OCI-LY3 (cell line): ENCODE measurements around the gene FGF7.

Source experiments
- H2AFZ ChIP-seq: fragments of 200-600, 300-600 bp; shearing (Covaris generic); 2 replicates; pipeline ENCODE4 v1.6.0; 2014; ENCODE audit warnings: antibody characterized with exemption, low read depth, low read length
- H3K27ac ChIP-seq: fragments of 200-600, 300-600 bp; sonication (generic); 2 replicates; pipeline ENCODE4 v1.5.1; 2014; ENCODE audit warnings: mild to moderate bottlenecking, low read length, moderate library complexity, mixed read lengths
- H3K27me3 ChIP-seq: fragments of 200-600, 300-600 bp; sonication (generic); 2 replicates; pipeline ENCODE4 v1.6.1; 2014; ENCODE audit warnings: low read depth, low read length, mixed read lengths
- H3K36me3 ChIP-seq: fragments of 200-600, 300-600 bp; sonication (generic); replicated peaks from 2 replicates; pipeline ENCODE3; 2014; ENCODE audit warnings: low read depth, low read length, mixed read lengths
- H3K4me1 ChIP-seq: fragments of 300-600, 200-600 bp; sonication (generic); 2 replicates; pipeline ENCODE4 v1.6.1; 2014; ENCODE audit warnings: low read length, mixed read lengths
- H3K4me2 ChIP-seq: fragments of 200-600, 300-600 bp; sonication (generic); 2 replicates; pipeline ENCODE4 v1.6.1; 2014; ENCODE audit warnings: low read length, mixed read lengths
- H3K4me3 ChIP-seq: fragments of 300-600, 200-600 bp; sonication (generic); 2 replicates; pipeline ENCODE4 v1.5.1; 2014; ENCODE audit warnings: antibody characterized with exemption, mild to moderate bottlenecking, low read length, moderate library complexity
- H3K79me2 ChIP-seq: fragments of 300-600, 200-600 bp; shearing (Covaris generic); 2 replicates; pipeline ENCODE4 v1.6.1; 2014; ENCODE audit warnings: mild to moderate bottlenecking, low read length, mixed read lengths
- H3K9ac ChIP-seq: fragments of 300-600, 200-600 bp; shearing (Covaris generic); 2 replicates; pipeline ENCODE4 v1.6.0; 2014; ENCODE audit warnings: mild to moderate bottlenecking, low read length, moderate library complexity
- H3K9me3 ChIP-seq: fragments of 200-600, 300-600 bp; shearing (Covaris generic); 2 replicates; pipeline ENCODE4 v1.6.1; 2014; ENCODE audit warnings: low read length, mixed read lengths; ENCODE audit not compliant: insufficient read depth
- H4K20me1 ChIP-seq: fragments of 200-600, 300-600 bp; sonication (generic); 2 replicates; pipeline ENCODE4 v1.6.1; 2016; ENCODE audit warnings: low read length, mixed read lengths; ENCODE audit not compliant: insufficient read depth
- CTCF ChIP-seq: fragments of 200-600, 300-600 bp; sonication (generic); IDR thresholded peaks from 2 replicates; pipeline ENCODE4 v1.5.1; 2014; ENCODE audit warnings: antibody characterized with exemption, low read length, low read depth
- EZH2phosphoT487 ChIP-seq: fragments of 200-600 bp; shearing (Covaris generic); IDR thresholded peaks from 2 replicates; pipeline ENCODE4 v1.6.1; 2018; ENCODE audit warnings: antibody characterized with exemption, mixed run types, low read depth

The FGF7 gene

GRCh38 chr15:49410641-49411040 lies 12.4 kb upstream of the FGF7 start:
- Histone ChIP-seq H4K20me1 (no peaks in the 10 kb centered on the region), H3K27me3 (peaks cover 4% of the 10 kb centered on the region; the same call in 1 of the 2 replicates), H2AFZ (no peak overlapping the region), H3K4me1 (peaks cover 4% of the 10 kb centered on the region; the same call in 1 of the 2 replicates), H3K79me2 (no peaks in the 10 kb centered on the region), H3K4me3 (no peak overlapping the region), H3K9ac (no peak overlapping the region), H3K4me2 (no peak overlapping the region), H3K36me3 (no peaks in the 10 kb centered on the region), H3K9me3 (no peaks in the 10 kb centered on the region), H3K27ac (no peak overlapping the region)
- TF ChIP-seq EZH2phosphoT487: no peak
- TF ChIP-seq CTCF: no peak

- peaks cover 4% of the 10 kb centered on the region; the same call in 1 of the 2 replicates for H3K27me3 ChIP-seq
- TF ChIP-seq EZH2phosphoT487: no peak
- no peak for TF ChIP-seq CTCF
- no peak overlapping the region for H3K27ac ChIP-seq
- no peaks in the 10 kb centered on the region for H3K9me3 ChIP-seq
- no peak overlapping the region for H3K9ac ChIP-seq
- H3K4me2 ChIP-seq: no peak overlapping the region
- H4K20me1 ChIP-seq: no peaks in the 10 kb centered on the region
- peaks cover 4% of the 10 kb centered on the region; the same call in 1 of the 2 replicates for H3K4me1 ChIP-seq
- H3K4me3 ChIP-seq: no peak overlapping the region
- no peaks in the 10 kb centered on the region for H3K36me3 ChIP-seq
- no peaks in the 10 kb centered on the region for H3K79me2 ChIP-seq
- H2AFZ ChIP-seq: no peak overlapping the region
These were observed 10.2 kb upstream of the FGF7 start for GRCh38 chr15:49412797-49413196.

GRCh38 chr15:49415149-49415548 lies 7.9 kb upstream of the FGF7 start:
- Histone ChIP-seq H3K27ac (no peak overlapping the region), H3K4me1 (no peaks in the 10 kb centered on the region), H2AFZ (no peak overlapping the region), H3K9me3 (no peaks in the 10 kb centered on the region), H3K4me2 (no peak overlapping the region), H3K79me2 (no peaks in the 10 kb centered on the region), H3K9ac (no peak overlapping the region), H3K4me3 (no peak overlapping the region), H4K20me1 (no peaks in the 10 kb centered on the region), H3K27me3 (no peaks in the 10 kb centered on the region), H3K36me3 (no peaks in the 10 kb centered on the region)
- TF ChIP-seq CTCF: no peak
- no peak for TF ChIP-seq EZH2phosphoT487

GRCh38 chr15:49415638-49416037 lies 7.4 kb upstream of the FGF7 start:
- Histone ChIP-seq H4K20me1 (no peaks in the 10 kb centered on the region), H3K27ac (no peak overlapping the region), H3K79me2 (no peaks in the 10 kb centered on the region), H3K4me1 (no peaks in the 10 kb centered on the region), H3K4me3 (no peak overlapping the region), H3K36me3 (no peaks in the 10 kb centered on the region), H3K4me2 (no peak overlapping the region), H3K27me3 (no peaks in the 10 kb centered on the region), H3K9ac (no peak overlapping the region), H2AFZ (no peak overlapping the region), H3K9me3 (no peaks in the 10 kb centered on the region)
- TF ChIP-seq CTCF (no peak), EZH2phosphoT487 (no peak)
